GM12892 (cell line): Measurements from ENCODE around the gene ERBB4.

ENCODE experiments used
- POLR2A ChIP-seq: IDR thresholded peaks from 2 replicates; pipeline ENCODE4 v1.6.1; 2011; ENCODE audit warnings: low read depth, low read length, control low read depth
- POLR2AphosphoS5 ChIP-seq: IDR thresholded peaks from 2 replicates; pipeline ENCODE4 v1.6.1; 2011; ENCODE audit warnings: low read depth, low read length, control low read depth
- TAF1 ChIP-seq: IDR thresholded peaks from 2 replicates; pipeline ENCODE4 v1.6.1; 2011; ENCODE audit warnings: low read depth, mild to moderate bottlenecking, control low read depth, low read length, borderline replicate concordance

DNA sequence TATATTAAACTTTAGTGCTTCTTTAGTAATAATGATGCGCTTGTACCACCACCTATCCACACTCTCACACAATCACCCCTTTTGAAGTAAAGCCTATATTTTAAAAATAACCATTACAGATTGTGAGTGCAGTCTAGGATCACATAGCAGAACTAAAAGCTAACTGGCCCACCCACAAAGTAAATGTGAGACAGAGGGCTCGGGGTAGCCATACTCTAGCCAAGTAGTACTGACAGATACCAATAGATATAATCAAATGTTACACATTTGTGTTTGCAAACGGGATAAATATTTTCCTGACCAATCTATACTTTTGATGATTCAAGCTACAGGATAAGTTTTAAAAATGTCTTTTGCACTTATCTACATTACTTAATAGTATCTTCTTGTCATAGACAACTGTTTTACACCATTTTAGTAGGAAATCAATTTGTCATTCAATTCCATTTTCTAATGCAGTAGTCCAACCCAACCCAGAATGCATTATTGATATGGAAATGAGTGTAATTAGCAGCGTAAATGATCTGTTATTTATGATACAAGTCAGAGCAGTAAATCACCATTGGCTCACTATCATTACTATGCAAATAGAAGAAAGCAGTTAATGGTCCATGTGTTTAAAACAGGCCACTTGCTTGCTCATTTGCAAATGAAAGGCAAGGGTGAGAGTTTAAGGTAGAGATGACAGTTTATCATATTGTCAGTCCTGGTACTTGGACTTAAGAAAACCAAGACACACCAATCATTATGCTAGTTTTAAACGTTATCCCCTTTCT, 111.8 kb downstream of the ERBB4 start:
- TF ChIP-seq POLR2AphosphoS5, result no peak
- TF ChIP-seq TAF1, result no peak
- TF ChIP-seq POLR2A, result no peak
